Esophagus (tissue), 2 donors: ENCODE data around the gene TNPO3. TPM values are rescaled to one million over a fixed set of nuclear protein-coding genes. Genes with fewer than 3 reads are reported as not detected.

Experiments
- H3K27ac ChIP-seq, 2 donors: one replicate each; pipeline ENCODE4 v1.5.1; 2013; ENCODE audit warnings: low read depth in 2 of 2, mild to moderate bottlenecking in 2 of 2, inconsistent platforms in 1 of 2, low read length in 1 of 2, moderate library complexity in 1 of 2
- H3K27me3 ChIP-seq, 2 donors: one replicate each; pipeline ENCODE4 v1.6.1; 2013; ENCODE audit warnings: low read length in 2 of 2, control low read depth in 1 of 2, mild to moderate bottlenecking in 1 of 2; ENCODE audit not compliant: insufficient read depth in 2 of 2, control insufficient read depth in 1 of 2
- H3K36me3 ChIP-seq, 2 donors: one replicate each; pipeline ENCODE4 v1.6.1; 2013; ENCODE audit warnings: low read length in 1 of 2; ENCODE audit not compliant: control insufficient read depth in 2 of 2, insufficient read depth in 2 of 2
- H3K4me1 ChIP-seq, 2 donors: one replicate each; pipeline ENCODE4 v1.6.1; 2013; ENCODE audit warnings: low read length in 1 of 2; ENCODE audit not compliant: control insufficient read depth in 2 of 2, insufficient read depth in 2 of 2
- H3K4me3 ChIP-seq, 2 donors: one replicate each; pipeline ENCODE4 v1.5.1; 2013; ENCODE audit warnings: low read length in 2 of 2, mild to moderate bottlenecking in 2 of 2, low read depth in 1 of 2, moderate library complexity in 1 of 2
- H3K9me3 ChIP-seq, 2 donors: one replicate each; pipeline ENCODE4 v1.6.1; 2013; ENCODE audit warnings: mild to moderate bottlenecking in 2 of 2, low read depth in 1 of 2, low read length in 1 of 2, moderate library complexity in 1 of 2; ENCODE audit not compliant: control insufficient read depth in 2 of 2, insufficient read depth in 1 of 2
- WGBS, 2 donors: extraction: QIAGEN DNeasy Blood & Tissue Kit; methylation state at CpG; one replicate each; pipeline ENCODE4 v1.1.7; 2013; 5-methylcytosine and 5-hydroxymethylcytosine counted together
- polyA plus RNA-seq, 2 donors: library from polyadenylated mRNA; stranded (reverse); fragments of 200-250 nt; gene quantifications; one replicate each; pipeline ENCODE4 v1.2.3, GENCODE V29; 2013
- donor health status: healthy with polysubstance abuse.
- donor health status: Bipolar disorder and iron deficiency.

Gene TNPO3
- polyA plus RNA-seq, 2 donors: 11.6 to 19.9 TPM

DNA sequence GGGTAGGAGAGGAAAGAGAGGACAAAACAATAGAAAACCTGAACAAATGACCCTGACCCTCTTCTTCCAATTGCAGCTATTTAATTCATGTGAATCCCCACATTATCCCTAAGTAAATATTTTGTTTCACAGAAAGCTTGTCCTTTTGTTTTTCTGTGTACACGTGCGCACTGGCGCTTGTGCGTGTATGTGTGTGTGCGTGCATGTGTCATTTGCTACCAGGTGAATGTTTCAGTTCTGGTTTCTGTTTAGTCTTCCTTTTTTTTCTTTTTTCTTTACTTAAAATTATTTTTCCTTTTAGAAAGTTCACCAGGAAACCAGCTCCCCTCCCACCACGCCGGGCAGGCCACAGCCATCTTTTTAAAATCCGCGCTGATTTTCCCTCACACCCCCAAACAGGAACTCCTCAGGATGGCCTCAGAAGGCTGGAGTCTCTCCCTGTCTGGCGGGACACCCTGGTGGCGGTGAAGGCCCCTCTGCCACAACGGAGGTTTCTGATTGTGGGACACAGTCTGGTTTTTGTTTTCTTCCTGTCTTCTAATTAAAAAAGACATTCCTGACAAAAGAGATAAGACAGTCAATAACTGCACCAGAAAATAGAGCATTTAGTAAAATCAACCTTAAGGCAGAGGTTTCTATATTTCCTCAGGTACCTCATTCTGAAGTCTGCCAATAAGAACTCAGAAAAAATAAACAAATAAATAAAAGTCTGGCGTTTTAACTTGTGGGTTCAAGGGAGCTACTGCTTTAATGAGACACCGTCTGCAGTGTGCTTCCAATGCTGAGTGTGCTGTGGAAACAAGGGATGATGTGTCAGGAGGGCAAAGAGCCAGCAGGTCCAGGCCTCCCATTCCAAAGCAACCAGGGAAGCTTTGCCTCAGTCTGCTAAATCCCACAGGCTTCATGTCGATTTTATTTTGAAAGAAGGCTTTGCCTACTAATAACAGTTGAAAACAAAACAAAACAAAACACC is 99.8 kb downstream of the TNPO3 start:
- WGBS, 2 donors: 73% methylated on average over 15 of the region's 15 CpGs
- Histone ChIP-seq H3K36me3 (peaks cover 11 to 13% of the 10 kb centered on the region in 2 donors), H3K9me3 (no peaks in the 10 kb centered on the region), H3K4me1 (no peaks in the 10 kb centered on the region), H3K27me3 (no peaks in the 10 kb centered on the region), H3K27ac (no peak overlapping the region), H3K4me3 (no peak overlapping the region)

DNA sequence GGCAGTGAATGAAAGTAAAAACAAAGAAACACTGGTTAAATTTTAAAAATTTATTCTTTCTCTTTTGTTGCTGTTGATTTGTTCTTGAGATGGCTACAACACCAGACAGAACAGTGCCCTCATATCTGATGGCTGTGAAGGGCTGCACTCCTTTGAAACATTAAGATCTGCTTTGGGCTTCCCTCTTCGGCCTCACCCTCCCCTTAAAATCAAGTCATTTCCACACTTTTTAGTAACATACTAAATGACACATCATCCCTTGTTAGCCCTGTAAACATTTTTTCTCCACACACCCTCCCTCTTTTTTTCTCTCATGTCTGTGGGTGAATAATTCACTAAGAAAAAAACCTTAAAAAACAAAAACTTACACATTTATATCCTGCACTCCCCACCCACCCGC is 100.8 kb downstream of the TNPO3 start:
- Histone ChIP-seq H3K4me3 (no peak overlapping the region), H3K27ac (no peak overlapping the region), H3K36me3 (peaks cover 11 to 13% of the 10 kb centered on the region in 2 donors), H3K4me1 (no peaks in the 10 kb centered on the region), H3K9me3 (no peaks in the 10 kb centered on the region), H3K27me3 (no peaks in the 10 kb centered on the region)
- WGBS, 2 donors: 85 to 94% methylated on average over 2 of the region's 2 CpGs

DNA sequence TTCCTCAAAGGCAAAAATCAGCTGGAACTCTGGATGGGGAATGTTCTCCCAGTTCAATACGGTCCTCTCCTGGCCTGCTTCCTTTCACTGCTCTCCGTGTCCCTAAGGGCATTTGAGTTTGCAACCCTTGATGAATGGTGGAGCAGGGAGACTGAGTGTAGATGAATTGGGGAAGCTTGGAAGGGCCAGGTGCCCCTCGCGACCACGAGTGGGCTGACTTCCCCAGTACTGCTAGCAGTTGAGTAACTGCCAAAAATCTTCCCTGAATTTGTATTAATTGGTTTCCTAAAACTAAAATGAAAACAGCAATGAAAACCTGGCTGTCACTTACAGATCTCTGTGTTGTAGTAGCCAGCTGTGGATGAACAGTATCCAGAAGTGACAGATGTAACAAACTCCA is 103.6 kb downstream of the TNPO3 start:
- H3K9me3 ChIP-seq: no peaks in the 10 kb centered on the region
- no peak overlapping the region for H3K27ac ChIP-seq
- H3K4me3 ChIP-seq: no peak overlapping the region
- 74 to 78% methylated on average over 5 of the region's 5 CpGs for whole genome bisulfite sequencing, 2 donors
- peaks cover 0 to 7% of the 10 kb centered on the region in 2 donors for H3K4me1 ChIP-seq
- no peaks in the 10 kb centered on the region for H3K27me3 ChIP-seq
- peaks cover 7 to 17% of the 10 kb centered on the region in 2 donors for H3K36me3 ChIP-seq

DNA sequence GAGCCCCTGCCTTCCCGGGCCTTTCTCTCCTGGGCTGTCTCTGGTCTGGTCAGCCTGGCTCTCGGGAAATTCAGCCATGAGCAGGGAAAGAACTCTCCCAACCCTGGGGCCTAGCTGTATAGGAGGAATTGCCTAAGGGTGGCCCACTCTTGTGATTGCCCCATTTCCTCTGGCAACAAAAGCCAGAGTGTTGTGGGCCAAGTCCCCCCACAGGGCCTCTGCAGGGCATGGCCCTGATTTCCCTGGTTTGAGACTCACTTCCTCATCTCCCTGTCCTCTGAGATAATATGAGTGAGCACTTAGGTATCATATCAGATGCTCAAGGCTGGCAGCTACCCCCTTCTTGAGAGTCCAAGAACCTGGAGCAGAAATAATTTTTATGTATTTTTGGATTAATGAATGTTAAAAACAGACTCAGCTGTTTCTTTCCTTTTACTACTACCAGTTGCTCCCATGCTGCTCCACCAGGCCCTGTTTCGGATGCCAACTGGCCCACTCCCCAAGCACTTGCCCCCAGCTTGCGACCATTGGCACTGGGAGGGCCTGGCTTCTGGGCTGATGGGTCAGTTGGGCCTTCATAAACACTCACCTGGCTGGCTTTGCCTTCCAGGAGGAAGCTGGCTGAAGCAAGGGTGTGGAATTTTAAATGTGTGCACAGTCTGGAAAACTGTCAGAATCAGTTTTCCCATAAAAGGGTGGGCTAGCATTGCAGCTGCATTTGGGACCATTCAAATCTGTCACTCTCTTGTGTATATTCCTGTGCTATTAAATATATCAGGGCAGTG is 105.7 kb downstream of the TNPO3 start:
- Histone ChIP-seq H3K4me1 (peaks cover 0 to 7% of the 10 kb centered on the region in 2 donors), H3K27ac (no peak overlapping the region), H3K9me3 (no peaks in the 10 kb centered on the region), H3K4me3 (no peak overlapping the region), H3K27me3 (no peaks in the 10 kb centered on the region), H3K36me3 (peaks cover 7 to 18% of the 10 kb centered on the region in 2 donors)
- 95 to 96% methylated on average over 4 of the region's 4 CpGs for WGBS, 2 donors

DNA sequence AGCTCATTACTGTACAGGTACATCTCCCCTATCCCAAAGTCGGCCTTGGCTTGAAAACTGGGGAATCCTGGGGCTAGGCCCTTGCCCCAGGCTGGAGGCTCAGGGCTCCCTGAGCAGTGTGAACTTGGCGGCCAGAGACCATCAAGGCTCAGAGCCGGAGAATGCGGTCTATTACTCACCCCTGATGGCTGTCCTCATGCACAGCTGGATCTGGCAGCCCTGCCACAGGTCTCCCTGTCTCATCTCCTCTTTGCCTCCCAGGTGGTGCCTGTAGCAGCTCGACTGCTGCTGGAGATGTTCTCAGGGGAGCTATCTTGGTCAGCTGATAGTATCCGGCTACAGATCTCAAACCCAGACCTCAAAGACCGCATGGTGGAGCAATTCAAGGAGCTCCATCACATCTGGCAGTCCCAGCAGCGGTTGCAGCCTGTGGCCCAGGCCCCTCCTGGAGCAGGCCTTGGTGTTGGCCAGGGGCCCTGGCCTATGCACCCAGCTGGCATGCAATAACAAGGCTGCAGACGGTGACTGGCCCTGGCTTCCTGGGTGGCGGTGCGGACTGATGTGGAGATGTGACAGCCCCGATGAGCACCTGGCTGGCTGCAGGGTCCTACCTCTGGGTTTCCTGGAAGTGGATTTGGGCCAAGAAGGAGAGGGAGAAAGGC is 106.5 kb downstream of the TNPO3 start:
- 82 to 88% methylated on average over 12 of the region's 12 CpGs for WGBS, 2 donors
- Histone ChIP-seq H3K36me3 (peaks cover 7 to 15% of the 10 kb centered on the region in 2 donors), H3K9me3 (no peaks in the 10 kb centered on the region), H3K4me3 (no peak overlapping the region), H3K27me3 (no peaks in the 10 kb centered on the region), H3K4me1 (peaks cover 0 to 7% of the 10 kb centered on the region in 2 donors), H3K27ac (no peak overlapping the region)

DNA sequence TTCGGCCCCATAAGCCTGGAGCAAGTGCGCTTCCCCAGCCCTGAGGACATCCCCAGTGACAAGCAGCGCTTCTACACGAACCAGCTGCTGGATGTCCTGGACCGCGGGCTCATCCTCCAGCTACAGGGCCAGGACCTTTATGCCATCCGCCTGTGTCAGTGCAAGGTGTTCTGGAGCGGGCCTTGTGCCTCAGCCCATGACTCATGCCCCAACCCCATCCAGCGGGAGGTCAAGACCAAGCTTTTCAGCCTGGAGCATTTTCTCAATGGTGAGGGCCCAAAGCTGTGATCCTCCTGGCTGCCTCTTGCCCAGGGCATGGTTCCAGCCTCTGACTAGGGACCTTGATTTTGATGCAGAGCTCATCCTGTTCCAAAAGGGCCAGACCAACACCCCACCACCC is 107.1 kb downstream of the TNPO3 start:
- Histone ChIP-seq H3K27ac (no peak overlapping the region), H3K9me3 (no peaks in the 10 kb centered on the region), H3K36me3 (peaks cover 7 to 15% of the 10 kb centered on the region in 2 donors), H3K4me1 (peaks cover 0 to 7% of the 10 kb centered on the region in 2 donors), H3K4me3 (no peak overlapping the region), H3K27me3 (no peaks in the 10 kb centered on the region)
- 86 to 89% methylated on average over 9 of the region's 9 CpGs for WGBS, 2 donors

DNA sequence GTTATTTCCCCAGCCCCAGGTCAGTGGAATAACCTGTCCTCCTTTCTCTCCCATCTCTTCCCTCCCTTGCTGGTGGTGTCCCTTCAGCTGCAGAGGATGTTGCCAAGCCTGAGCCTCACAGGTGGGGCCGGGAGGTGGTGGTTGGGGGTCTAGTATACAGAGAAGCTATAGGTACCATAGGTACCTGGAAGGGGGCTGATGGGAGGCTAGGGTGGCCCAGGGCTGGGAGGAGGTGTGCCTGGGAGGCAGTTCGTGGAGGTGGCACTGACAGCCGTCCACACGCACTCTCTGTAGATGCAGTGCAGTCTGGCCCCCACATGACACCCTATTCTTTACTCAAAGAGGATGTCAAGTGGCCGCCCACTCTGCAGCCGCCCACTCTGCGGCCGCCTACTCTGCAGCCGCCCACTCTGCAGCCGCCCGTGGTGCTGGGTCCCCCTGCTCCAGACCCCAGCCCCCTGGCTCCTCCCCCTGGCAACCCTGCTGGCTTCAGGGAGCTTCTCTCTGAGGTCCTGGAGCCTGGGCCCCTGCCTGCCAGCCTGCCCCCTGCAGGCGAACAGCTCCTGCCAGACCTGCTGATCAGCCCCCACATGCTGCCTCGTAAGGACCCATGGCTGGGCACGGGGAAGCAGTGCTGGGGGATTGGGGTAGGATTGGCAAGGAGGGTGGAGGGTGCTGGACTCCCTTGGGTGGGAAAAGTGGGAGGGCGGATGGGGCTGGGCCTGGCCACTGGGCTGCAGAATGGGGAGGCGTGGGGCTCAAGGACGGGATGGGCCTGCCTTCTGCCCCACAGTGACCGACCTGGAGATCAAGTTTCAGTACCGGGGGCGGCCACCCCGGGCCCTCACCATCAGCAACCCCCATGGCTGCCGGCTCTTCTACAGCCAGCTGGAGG is 107.7 kb downstream of the TNPO3 start:
- Histone ChIP-seq H3K4me3 (no peak overlapping the region), H3K36me3 (peaks cover 2 to 15% of the 10 kb centered on the region in 2 donors), H3K27me3 (no peaks in the 10 kb centered on the region), H3K9me3 (no peaks in the 10 kb centered on the region), H3K27ac (no peak overlapping the region), H3K4me1 (peaks cover 0 to 7% of the 10 kb centered on the region in 2 donors)
- WGBS, 2 donors: 89 to 90% methylated on average over 17 to 22 of the region's 22 CpGs

DNA sequence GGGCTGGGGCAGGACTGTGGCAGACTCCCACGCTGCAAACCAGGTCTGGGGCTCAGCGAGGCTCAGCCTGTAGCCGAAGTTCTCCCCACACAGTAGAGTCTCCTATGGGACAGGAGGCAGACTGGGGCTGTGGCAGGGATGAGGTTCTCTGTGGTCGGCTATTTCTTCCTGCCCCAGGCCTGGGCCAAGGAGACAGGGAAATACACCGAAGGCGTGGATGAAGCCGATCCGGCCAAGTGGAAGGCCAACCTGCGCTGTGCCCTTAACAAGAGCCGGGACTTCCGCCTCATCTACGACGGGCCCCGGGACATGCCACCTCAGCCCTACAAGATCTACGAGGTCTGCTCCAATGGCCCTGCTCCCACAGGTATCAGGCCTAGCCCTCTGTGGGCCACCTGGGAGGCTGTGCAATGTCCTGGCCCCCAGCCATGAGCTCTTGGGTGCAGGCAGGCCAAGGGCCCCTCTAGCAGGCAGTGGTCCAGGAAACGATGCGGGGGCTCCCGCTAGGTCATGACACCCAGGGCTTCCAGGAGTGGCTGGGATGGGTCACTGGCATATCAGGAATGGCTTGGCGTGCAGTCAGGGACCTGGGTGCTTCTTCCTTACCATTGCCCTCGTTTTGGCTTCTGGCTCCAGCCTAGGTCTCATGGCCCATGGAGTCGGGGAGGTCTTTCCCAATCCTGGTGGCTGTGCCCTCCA is 109.1 kb downstream of the TNPO3 start:
- 89 to 92% methylated on average over 21 of the region's 21 CpGs for WGBS, 2 donors
- Histone ChIP-seq H3K4me3 (no peak overlapping the region), H3K27me3 (no peaks in the 10 kb centered on the region), H3K36me3 (peaks cover 0 to 14% of the 10 kb centered on the region in 2 donors), H3K4me1 (peaks cover 0 to 11% of the 10 kb centered on the region in 2 donors), H3K9me3 (no peaks in the 10 kb centered on the region), H3K27ac (no peak overlapping the region)
